DMS153 (cell line): ENCODE results near the gene GRID1.

Experiments
- DNase-seq: peaks from one replicate; lab custom pipeline; 2025; lab: John Stamatoyannopoulos, UW

GRID1 gene

DNA sequence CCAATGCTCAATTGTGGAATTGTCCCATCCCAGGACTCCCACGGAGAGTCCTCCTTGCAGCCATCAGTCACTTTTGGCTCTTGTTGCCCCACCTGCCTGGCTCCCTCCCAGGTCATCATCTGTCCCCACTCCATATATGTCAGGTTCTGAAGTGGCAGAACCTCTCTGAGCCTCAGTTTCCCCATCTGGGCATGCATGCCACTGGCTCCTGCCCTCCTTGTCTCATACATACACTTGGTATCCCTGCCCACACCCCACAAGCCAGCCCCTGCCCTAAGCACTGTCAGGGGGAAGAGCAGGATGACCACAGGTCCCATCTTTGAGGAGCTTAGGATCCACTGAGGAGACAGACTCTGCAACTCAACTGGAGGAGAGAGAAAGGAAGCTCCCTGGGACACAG, 156.9 kb downstream of the GRID1 start:
- no peak for DNase-seq

DNA sequence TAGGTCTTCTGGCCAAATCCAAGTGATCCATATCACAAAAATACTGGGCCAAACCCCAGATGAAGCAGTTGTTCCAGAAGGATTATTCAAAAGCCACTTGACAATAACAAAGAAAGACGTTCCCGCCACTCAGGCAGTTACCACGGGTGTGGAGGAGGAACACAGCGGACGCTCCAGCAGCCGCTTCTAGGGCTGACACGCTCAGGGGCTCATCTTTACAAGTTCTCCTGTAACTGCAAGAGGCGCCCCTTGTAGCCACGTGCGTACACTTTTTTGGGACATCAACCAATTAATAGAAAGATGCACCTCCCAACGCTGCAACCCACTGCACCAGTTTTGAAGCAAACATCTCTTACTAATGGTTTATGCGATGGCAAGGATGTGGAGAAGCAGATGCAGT, 159.4 kb downstream of the GRID1 start:
- DNase-seq, result no peak

DNA sequence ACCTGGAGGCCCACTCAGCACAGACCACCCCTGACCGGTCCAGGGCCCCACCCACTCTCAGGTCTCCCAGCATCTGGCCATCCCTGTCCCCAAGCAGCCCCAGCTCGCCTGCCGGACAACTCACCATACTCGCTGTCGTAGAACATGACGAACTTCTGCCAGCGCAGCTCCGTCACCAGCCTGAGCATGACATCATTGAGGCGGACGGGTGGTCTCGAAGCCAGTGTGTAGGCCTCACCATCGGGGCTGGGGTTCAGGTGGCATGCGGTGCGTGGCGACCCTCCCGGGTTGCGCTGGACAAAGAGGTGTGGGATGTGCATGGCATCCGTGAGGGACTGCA, 160.4 kb downstream of the GRID1 start:
- DNase-seq, result no peak

DNA sequence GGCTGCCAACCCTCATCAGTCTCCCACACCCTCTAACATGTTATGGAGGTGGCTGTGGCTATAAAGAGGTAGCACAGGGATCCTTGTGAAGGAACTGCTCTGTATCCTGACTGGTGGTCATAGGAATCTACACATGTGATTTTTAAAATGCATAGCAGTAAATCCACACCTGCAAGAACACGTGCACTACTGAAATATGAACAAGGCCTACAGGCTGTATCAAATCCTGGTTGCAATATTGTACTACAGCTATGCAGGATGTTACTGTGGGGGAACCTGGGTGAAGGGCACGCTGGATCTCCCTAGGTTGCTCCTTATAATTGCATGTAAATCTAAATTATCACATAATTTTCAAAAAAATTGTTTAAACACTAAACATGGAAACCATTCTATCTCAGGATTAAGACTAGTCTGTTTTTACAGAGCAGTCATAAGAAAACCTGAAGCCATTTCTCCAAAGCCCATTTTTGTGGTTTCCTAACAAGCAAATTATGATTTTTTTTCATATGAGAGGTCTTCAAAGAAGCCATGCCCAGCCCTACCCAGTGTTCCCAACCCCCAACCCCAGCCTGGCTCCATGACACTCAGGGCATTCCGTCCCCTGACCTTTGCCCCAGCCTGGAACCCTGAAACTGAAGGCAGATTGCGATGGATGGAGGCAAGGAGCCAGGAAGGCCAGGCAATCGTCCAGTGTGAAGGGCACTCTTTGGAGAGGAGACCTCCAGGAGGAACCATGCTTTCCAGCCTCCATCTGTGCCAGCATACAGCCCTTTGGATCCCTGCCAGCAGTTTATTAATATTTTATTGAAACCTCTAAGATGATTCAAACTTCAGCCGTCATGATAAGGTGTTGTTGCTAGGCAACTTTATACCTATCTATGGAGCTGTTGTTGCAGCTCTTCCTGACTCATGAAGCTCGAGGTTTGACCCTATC, 161.0 kb downstream of the GRID1 start:
- DNase-seq, result no peak

DNA sequence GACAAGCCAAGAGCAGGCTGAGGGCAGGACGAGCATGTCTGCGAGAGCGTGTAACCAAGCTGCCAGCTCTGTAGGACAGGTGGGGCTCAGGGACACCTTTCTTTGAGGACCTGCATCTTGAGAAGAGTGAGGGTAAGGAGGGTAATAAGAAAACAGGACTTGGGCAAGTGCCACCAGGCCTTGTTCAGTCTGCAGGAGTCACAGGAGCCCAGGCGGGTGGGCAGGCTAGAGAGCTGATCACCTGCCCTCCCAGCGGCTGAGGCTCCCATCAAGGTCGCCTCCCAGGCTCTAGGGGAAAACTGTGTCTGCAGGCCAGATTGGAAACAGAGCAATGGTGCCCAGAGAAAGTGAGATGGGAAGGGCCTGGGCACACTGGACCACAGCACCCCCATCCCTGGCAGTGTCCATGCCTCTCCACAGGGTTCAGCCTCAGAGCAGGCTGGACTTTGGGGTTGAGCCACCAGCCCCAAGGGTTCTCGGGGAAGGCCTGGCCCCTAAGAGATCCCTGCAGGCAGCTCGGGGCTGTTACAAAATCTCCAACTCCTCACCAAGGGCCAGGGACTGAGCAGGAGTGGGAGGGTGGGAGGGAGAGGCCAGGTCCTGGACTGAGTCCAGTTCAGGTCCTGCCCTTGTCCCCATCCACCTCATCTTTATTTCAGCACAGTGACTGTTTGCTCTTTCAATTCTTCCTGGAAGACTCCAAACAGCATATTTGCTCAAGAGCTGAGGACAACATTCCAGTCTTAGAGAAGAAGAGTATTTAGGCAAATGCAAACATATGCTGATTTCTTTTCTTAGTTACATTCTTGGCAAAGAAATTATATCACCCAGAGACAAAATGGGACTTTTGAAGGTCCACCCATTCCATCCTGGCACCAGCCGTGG, 161.9 kb downstream of the GRID1 start:
- no peak for DNase-seq

DNA sequence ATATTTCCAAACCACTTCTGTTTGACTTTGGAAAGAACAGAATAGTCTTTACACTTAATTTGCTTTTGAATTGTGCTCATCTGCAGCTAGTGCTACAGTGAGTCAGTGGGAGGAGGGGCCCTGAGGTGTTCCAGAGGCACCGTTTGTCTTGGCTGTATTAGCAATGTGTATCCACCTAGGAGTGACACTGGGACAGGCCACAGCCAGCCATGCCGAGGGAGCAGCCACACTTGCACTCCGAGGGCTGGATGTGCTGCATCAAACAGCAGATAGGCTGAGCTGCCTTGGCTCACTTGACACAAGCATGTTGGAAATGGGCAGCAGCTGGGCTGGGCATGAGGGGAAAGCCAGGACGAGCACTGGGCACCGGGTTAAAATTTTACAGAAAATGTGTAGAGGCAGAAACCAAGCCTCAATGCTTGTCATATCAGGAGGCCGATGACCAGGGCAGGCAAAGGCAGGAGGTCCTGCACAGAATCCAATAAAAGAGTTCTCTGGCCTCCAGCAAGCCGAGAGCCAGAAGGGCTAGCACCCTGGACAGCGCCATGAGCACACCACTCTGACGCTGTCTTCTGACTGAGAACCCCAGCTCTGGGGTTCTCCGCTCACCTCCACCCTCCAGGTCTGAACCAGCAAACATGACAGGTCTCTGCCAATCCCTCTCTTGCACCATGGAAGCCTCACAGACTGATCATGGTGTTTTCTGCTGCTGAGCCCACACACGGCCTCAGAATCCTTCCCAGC, 163.3 kb downstream of the GRID1 start:
- DNase-seq, result no peak

DNA sequence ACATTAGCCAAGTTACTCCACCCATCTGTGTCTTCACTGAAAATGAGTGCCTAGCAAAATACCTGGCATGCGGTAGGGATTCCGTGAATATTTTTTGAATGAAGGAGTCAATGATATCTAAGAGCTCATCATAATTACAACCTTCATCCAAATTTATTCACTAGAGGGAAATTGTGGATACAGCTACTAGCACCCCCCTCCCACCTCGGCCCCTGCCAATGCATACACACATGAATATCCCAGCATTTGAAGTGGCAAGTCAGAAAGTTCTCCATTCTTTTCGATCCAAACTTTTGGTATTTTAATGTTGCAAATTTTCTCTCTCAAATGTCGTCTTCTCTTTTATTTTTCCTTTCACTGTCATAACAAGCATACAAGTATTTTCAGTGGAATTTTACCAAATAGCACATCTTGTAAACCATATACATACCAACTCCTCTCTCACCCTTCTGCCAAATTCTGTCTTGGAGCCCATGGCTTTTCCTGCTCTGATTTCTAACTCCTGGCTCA, 164.3 kb downstream of the GRID1 start:
- no peak for DNase-seq

DNA sequence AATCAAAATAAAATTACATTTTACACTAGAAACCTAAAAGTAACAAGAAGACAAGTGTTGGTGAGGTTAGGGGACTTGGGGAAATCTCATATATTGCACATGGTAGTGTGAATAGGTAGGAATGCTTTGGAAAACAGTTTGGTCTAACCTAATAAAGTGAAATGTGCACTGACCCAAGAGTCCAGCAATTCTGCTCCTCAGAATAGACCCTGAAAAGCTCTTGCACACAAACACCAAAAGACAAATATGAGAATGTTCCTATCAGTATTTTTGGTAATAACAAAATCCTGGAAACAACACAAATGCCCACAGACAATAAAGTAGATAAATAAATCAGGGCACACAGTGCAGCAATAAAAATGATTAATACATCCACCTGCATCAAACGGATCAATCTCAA, 165.7 kb downstream of the GRID1 start:
- no peak for DNase-seq

DNA sequence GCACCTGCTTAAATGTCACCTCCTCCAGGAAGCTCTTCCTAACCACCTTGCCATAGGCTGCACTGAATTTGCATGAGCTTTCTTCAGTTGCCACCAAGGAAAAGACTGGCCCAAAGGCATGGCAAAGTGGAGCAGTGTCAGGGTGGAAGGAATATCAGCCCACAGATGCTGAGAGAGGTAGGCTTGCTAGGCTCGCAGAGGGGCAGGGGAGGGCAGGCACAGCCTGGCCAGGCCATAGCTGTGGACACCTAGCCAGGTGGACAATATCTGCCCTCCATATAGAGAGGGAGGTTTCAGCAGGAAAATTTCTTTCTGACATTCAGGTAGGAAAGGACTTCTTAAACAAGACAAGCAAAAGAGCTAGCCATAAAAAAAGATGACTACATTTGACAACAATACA, 166.3 kb downstream of the GRID1 start:
- DNase-seq, result no peak

DNA sequence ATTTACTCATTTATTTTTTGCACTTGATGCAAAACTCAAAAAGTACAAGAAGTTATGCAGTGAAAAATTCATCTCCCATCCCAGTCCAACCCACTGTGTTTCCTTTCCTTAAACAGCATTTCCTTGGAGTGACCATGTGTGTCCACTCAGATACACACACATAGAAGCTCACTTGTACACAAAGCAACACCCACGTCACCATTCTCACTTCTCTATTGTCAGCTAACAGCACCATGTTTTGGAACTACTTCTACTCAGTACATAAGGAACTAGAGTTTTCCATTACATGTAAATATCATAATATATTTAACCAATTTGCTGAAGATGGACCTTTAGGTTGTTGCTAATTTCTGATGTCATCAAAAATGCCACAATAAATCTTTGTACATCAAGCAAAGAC, 167.6 kb downstream of the GRID1 start:
- DNase-seq, result no peak

DNA sequence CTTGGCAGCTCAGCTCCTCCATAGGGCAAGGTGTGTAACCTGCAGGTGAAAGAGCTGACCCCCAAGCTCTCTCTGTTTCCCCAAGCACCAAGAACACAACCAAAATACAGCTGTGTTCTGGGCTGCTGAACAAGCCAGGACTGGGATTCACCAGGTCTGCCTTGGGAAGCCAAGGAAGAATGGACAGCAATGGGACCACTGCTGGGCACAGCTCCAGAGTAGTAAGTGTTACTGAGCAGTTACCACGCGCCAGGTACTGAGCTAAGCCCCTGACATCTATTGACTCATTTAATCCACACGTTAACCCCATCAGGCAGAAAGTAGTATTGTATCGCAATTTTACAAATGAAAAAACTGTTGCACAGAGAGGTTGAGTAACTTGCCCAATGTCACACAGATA, 168.3 kb downstream of the GRID1 start:
- DNase-seq, result no peak

DNA sequence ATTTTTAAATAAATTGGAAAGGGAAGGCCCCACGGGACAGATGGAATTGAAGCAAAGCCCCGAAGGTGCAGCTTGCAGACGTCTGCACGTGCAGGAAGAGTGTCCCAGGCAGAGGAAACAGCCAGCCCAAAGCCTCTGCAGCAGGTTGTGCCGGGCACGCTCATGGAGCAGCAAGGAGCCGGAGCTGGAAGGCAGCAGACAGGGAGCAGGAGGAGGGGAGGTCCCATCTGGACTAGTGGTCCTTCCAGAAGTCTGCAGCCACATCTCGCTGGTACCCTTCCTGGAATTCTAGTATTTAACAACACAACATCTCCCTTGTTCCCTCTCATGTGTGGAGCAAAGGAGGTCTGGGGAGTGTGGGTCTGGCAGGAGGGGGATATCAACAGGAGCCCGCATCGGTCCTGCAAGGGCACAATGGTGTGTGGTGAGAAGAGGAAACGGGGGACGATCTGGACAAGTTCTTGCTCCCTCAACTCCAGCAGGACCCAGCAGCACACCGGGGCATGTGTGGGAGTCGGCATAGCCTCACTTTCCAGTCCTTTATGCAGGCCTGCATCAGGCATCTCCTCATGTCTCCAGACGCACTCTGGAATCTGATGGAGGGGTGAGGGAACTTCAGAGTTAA, 169.3 kb downstream of the GRID1 start:
- DNase-seq, result no peak

DNA sequence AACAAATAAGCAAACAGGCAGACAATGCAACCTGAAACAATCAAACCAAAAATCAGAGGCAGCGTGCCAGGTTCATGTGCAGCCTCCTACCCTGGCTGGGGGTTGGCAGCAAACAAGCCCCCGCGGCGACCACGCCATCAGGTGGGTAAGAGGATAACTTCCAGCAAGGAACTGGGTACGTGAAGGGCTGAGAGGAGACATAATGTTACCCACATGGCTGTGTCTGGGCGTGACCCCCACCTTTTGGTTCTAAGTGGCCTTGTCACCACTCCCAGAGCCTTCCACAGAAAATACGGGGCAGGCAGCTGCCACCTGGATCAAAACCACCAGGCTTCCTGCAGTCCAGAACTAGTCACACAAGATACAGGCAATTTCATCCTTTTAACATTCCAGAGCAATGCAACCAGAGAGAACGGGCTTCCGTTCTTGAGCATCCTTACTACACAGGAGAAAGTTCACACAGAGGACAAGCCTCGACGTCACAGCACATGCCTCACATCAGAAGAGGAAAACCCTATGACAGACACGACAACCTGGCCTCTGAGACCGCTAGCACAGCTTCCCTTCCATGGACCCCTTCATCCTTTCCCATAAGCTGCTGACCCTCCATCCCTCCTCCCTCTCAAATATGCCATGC, 171.0 kb downstream of the GRID1 start:
- no peak for DNase-seq

DNA sequence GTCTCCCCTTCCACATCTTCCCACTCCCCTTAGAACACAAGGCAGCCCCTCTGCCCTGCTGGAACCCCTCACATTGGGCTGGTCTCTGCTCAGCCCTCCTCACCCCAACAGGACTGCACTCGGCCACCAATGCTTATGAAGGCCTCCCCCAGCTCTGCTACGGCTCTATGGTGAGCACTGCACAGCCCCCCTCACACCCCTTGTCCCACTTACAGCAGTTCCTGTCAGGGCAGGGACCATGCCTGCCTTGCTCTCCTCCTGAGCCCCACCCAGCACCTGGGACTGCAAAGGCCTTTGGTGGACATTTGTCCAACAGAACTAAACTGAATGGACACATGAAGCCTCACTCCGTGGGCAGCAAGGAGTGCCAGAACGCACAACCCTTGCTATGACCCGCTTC, 171.9 kb downstream of the GRID1 start:
- no peak for DNase-seq

DNA sequence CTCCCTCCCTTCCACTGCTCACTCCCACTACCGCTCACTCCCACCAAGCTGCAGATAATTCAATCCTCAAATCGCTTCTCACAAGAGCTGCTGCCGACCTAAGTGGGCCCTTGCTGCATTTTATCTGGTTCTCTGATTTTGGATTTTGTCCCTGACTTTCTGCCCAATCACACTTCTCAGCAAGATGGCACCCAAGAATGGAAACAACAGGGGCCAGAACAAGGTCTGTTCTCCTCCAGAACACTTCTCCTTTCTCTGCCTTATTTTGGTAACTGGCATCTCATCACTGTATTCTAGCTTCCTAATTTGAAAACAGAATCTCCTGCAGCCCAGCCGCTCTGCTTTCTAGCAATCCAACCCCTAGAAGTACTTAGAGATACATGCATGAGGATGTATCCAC, 172.8 kb downstream of the GRID1 start:
- no peak for DNase-seq

DNA sequence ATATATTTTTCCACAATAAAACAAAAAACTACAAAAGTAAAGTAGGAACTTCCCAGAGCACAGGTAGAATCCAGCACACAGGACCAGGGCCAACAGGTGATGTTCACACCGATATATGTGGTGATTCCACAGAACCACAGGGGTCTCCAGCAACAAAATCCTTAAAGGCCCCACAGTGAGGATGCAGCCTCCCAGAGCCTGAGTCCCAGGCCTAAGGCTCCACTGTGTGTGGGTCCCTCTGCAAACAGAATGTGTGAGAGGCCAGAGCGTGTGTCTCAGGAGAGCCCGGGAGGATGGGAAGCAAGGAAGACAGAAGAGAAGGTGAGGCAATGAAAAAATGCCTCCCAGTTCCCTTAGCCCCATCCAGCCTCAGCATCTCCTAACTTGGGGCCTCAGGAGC, 173.9 kb downstream of the GRID1 start:
- no peak for DNase-seq

DNA sequence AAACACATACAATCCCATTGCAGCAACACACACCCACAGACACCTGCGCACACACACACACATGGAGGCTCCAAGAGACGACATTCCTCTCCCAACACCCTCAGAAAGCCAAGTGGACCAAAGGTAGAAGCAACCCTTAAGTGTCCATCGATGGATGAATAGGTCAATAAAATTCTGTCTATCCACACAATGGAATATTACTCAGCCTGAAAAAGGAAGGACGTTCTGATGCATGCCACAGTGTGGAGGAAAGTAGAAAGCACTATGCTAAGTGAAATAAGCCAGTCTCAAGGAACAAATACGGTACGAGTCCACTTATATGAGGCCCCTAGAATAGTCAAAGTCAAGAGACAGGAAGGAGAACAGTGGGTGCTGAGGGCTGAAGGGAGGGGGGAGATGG, 174.4 kb downstream of the GRID1 start:
- DNase-seq, result no peak

DNA sequence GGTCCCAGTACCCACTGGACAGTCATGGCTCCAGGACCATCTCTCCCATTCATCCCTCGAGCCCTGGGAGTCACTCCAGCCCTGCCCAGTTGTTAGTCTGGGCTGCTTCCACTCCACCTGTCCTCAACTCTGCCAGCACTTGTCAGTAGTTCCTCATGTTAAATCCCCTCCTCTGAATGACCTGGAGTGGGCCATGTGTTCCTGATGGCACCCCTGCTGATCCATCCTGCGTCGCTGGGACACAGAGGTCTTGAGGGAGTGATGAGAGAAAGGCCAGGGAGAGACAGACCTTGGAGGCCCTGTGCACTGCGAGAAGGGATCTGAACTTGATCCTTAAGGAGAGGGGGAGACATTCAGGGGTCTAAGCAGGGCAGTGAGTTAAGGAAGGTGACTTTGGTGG, 174.9 kb downstream of the GRID1 start:
- no peak for DNase-seq

DNA sequence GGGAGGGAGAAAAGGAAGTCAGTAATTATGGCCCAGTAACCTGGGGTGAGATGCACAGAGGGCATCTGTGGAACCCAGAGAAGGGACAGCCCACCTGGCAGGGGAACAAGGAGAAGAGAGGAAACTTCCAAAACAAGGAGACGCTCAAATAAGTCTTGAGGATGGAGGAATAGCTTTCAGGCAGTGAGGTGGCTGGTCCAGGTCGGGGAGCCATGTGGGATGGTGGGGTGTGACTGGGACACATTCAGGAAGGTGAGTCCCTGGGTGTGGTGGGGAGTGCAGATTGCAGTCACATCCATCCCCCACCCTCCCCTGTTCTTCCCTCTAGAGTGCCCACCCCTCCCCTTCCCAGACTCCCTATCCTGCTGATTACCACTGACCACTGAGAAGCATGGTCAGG, 175.4 kb downstream of the GRID1 start:
- no peak for DNase-seq

DNA sequence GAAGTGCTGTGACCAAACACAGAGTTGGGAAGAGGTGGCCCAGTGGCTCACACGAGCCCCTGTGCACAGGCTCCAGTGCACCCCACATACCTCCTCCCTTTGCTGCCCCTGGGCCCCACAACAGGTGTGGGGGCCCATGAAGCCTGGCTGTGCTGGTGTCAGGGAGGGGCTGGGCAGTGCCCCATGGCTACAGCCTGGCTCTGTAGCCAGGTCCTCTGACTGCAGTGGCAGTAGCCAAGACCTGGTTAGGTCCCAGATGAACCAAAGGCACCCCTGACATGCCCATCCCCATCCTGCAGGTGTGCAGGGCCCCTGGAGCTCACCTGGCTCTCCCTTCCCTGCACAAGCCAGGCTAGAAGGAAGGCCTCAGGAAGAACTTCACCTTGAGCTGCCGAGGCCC, 176.3 kb downstream of the GRID1 start:
- no peak for DNase-seq

DNA sequence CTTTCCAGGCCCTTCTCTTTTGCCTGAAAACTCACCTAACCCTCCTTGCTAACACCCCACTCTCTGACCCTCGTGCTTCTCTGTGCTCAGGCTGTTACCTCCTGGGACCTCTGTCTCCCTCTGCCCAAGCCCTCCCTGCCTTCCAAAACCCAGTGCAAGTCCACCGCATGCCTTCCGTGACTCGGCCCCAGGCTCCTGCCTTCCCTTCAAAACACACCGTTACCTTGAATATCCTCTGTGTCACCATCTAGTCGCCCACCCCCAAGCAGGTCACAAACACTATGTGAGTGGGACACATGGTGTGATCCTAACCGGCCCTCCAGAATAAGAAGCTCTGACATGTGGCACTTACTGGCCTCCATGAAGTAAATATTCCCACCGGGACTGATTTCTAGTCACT, 176.7 kb downstream of the GRID1 start:
- no peak for DNase-seq
